ENCODE data around the gene TRIM24.

Gene TRIM24

GRCh38 chr7:138618933-138619332, 158.9 kb downstream of the TRIM24 start:
- H3K4me3 ChIP-seq (replicated peaks; ENCODE audit: low read depth, low read length): no peak overlapping the region
- TF ChIP-seq CTCF (IDR thresholded peaks at IDR 0.05; ENCODE audit: low read length, missing control alignments): no peak
- no peak for DNase-seq (ENCODE audit: low read depth)

- no peak overlapping the region for H3K4me3 ChIP-seq (replicated peaks; ENCODE audit: low read depth, low read length)
- no peak for TF ChIP-seq CTCF (IDR thresholded peaks at IDR 0.05; ENCODE audit: low read length, missing control alignments)
- no peak for DNase-seq (ENCODE audit: low read depth)
Observed at GRCh38 chr7:138622841-138623240, 162.8 kb downstream of the TRIM24 start.

- no peak overlapping the region for H3K4me3 ChIP-seq (replicated peaks; ENCODE audit: low read depth, low read length)
- DNase-seq (ENCODE audit: low read depth): no peak
- TF ChIP-seq CTCF (IDR thresholded peaks at IDR 0.05; ENCODE audit: low read length, missing control alignments): no peak
Observed at GRCh38 chr7:138625084-138625848, 165.2 kb downstream of the TRIM24 start.

- no peak overlapping the region for H3K4me3 ChIP-seq (replicated peaks; ENCODE audit: low read depth, low read length)
- no peak for TF ChIP-seq CTCF (IDR thresholded peaks at IDR 0.05; ENCODE audit: low read length, missing control alignments)
- no peak for DNase-seq (ENCODE audit: low read depth)
Observed at GRCh38 chr7:138625849-138626230, 165.8 kb downstream of the TRIM24 start.

- no peak overlapping the region for H3K4me3 ChIP-seq (replicated peaks; ENCODE audit: low read depth, low read length)
- TF ChIP-seq CTCF (IDR thresholded peaks at IDR 0.05; ENCODE audit: low read length, missing control alignments): no peak
- DNase-seq (ENCODE audit: low read depth): no peak
Observed at GRCh38 chr7:138626846-138627245, 166.8 kb downstream of the TRIM24 start.

GRCh38 chr7:138627361-138627760, 167.3 kb downstream of the TRIM24 start:
- no peak for TF ChIP-seq CTCF (IDR thresholded peaks at IDR 0.05; ENCODE audit: low read length, missing control alignments)
- H3K4me3 ChIP-seq (replicated peaks; ENCODE audit: low read depth, low read length): no peak overlapping the region
- DNase-seq (ENCODE audit: low read depth): no peak

- no peak for TF ChIP-seq CTCF (IDR thresholded peaks at IDR 0.05; ENCODE audit: low read length, missing control alignments)
- no peak for DNase-seq (ENCODE audit: low read depth)
- H3K4me3 ChIP-seq (replicated peaks; ENCODE audit: low read depth, low read length): no peak overlapping the region
Observed at GRCh38 chr7:138630059-138630610, 170.1 kb downstream of the TRIM24 start.
